ENCODE data around the gene DENND1A. TPM values are rescaled to one million over a fixed set of nuclear protein-coding genes. Genes with fewer than 3 reads are reported as not detected.
A peak's percentile ranks its signal among the peaks of the same experiment; 100 is the strongest.
"Not testable (repeated sequence)": the region's sequence is repeated elsewhere in the genome, so short reads cannot be mapped to it uniquely, and the experiment has no call there.

DENND1A gene
- total RNA-seq, 4 donors from 2014 or later, result 19.2 to 26.9 (median 24.0) TPM

GRCh38 chr9:123922431-123922830, 7.5 kb downstream of the DENND1A start:
- no peaks in the 10 kb centered on the region for H3K9me3 ChIP-seq
- DNase-seq (ENCODE audit: extremely low spot score), result peak; percentile 3
- intact Hi-C loops (cut with DNase I), result loop anchor here (10.0 kb wide), 1 partner anchor 198 kb away; no protein-coding TSS in a partner anchor
- no peak for TF ChIP-seq POLR2A (IDR thresholded peaks at IDR 0.05; ENCODE audit: low read depth)
- TF ChIP-seq POLR2AphosphoS5 (IDR thresholded peaks at IDR 0.05), result no peak
- no peak for TF ChIP-seq EP300 (IDR thresholded peaks at IDR 0.05)
- no peak for TF ChIP-seq CTCF (IDR thresholded peaks at IDR 0.05)
- no peak overlapping the region for H3K4me3 ChIP-seq
- peaks cover 1 to 15% (median 8%) of the 10 kb centered on the region in 4 donors for H3K4me1 ChIP-seq
- H3K36me3 ChIP-seq, result no peaks in the 10 kb centered on the region
- H3K27me3 ChIP-seq, result no peaks in the 10 kb centered on the region
- H3K27ac ChIP-seq (replicated peaks in 1 of 4), result no peak overlapping the region
- 84% methylated on average over 3 of the region's 3 CpGs for WGBS

GRCh38 chr9:123914517-123915196, 15.3 kb downstream of the DENND1A start:
- WGBS, result 89% methylated on average over 3 of the region's 3 CpGs
- intact Hi-C loops (cut with DNase I), result no loop called here
- Histone ChIP-seq H3K9me3 (no peaks in the 10 kb centered on the region), H3K4me3 (no peak overlapping the region), H3K27ac (replicated peaks in 1 of 4) (no peak overlapping the region), H3K4me1 (peaks cover 0 to 8% (median 0%) of the 10 kb centered on the region in 4 donors), H3K27me3 (no peaks in the 10 kb centered on the region), H3K36me3 (no peaks in the 10 kb centered on the region)
- peak; percentile 47 for DNase-seq (ENCODE audit: extremely low spot score)
- TF ChIP-seq POLR2A (IDR thresholded peaks at IDR 0.05; ENCODE audit: low read depth), result no peak
- no peak for TF ChIP-seq CTCF (IDR thresholded peaks at IDR 0.05)
- TF ChIP-seq POLR2AphosphoS5 (IDR thresholded peaks at IDR 0.05), result no peak
- TF ChIP-seq EP300 (IDR thresholded peaks at IDR 0.05), result no peak

GRCh38 chr9:123912167-123912897, 17.6 kb downstream of the DENND1A start:
- peak; percentile 77 for DNase-seq (ENCODE audit: extremely low spot score)
- intact Hi-C loops (cut with DNase I), result no loop called here
- H3K27ac ChIP-seq (replicated peaks in 1 of 4), result no peak overlapping the region
- H3K4me3 ChIP-seq, result no peak overlapping the region
- H3K9me3 ChIP-seq, result no peaks in the 10 kb centered on the region
- H3K27me3 ChIP-seq, result no peaks in the 10 kb centered on the region
- 87% methylated on average over 6 of the region's 6 CpGs for WGBS
- no peaks in the 10 kb centered on the region for H3K36me3 ChIP-seq
- H3K4me1 ChIP-seq, result peaks cover 0 to 8% (median 0%) of the 10 kb centered on the region in 4 donors
- TF ChIP-seq POLR2AphosphoS5 (IDR thresholded peaks at IDR 0.05) (no peak), POLR2A (IDR thresholded peaks at IDR 0.05; ENCODE audit: low read depth) (no peak), CTCF (IDR thresholded peaks at IDR 0.05) (no peak), EP300 (IDR thresholded peaks at IDR 0.05) (no peak)

GRCh38 chr9:123911024-123911423, 18.9 kb downstream of the DENND1A start:
- DNase-seq (ENCODE audit: extremely low spot score), result no peak
- no peak overlapping the region for H3K27ac ChIP-seq (replicated peaks in 1 of 4)
- peaks cover 0 to 8% (median 0%) of the 10 kb centered on the region in 4 donors for H3K4me1 ChIP-seq
- H3K4me3 ChIP-seq, result no peak overlapping the region
- no peaks in the 10 kb centered on the region for H3K9me3 ChIP-seq
- 77% methylated on average over 1 of the region's 1 CpG for WGBS
- TF ChIP-seq POLR2AphosphoS5 (IDR thresholded peaks at IDR 0.05) (no peak), EP300 (IDR thresholded peaks at IDR 0.05) (no peak), POLR2A (IDR thresholded peaks at IDR 0.05; ENCODE audit: low read depth) (no peak), CTCF (IDR thresholded peaks at IDR 0.05) (no peak)
- intact Hi-C loops (cut with DNase I), result no loop called here
- no peaks in the 10 kb centered on the region for H3K27me3 ChIP-seq
- H3K36me3 ChIP-seq, result no peaks in the 10 kb centered on the region

- DNase-seq (ENCODE audit: extremely low spot score); H3K27ac ChIP-seq (replicated peaks in 1 of 4); H3K4me1 ChIP-seq; H3K4me3 ChIP-seq; intact Hi-C loops (cut with DNase I); H3K36me3 ChIP-seq; H3K9me3 ChIP-seq; H3K27me3 ChIP-seq: not testable (repeated sequence)
- 95% methylated on average over 4 of the region's 4 CpGs for WGBS
Measured at GRCh38 chr9:123909192-123909591, 20.7 kb downstream of the DENND1A start.

GRCh38 chr9:123903550-123903949, 26.4 kb downstream of the DENND1A start:
- H3K4me1 ChIP-seq; DNase-seq (ENCODE audit: extremely low spot score); H3K27ac ChIP-seq (replicated peaks in 1 of 4); H3K27me3 ChIP-seq; H3K4me3 ChIP-seq; intact Hi-C loops (cut with DNase I); H3K9me3 ChIP-seq; H3K36me3 ChIP-seq: not testable (repeated sequence)
- WGBS, result 96% methylated on average over 18 of the region's 18 CpGs
